ENCODE data around the gene GNAT3.

The GNAT3 gene

DNA sequence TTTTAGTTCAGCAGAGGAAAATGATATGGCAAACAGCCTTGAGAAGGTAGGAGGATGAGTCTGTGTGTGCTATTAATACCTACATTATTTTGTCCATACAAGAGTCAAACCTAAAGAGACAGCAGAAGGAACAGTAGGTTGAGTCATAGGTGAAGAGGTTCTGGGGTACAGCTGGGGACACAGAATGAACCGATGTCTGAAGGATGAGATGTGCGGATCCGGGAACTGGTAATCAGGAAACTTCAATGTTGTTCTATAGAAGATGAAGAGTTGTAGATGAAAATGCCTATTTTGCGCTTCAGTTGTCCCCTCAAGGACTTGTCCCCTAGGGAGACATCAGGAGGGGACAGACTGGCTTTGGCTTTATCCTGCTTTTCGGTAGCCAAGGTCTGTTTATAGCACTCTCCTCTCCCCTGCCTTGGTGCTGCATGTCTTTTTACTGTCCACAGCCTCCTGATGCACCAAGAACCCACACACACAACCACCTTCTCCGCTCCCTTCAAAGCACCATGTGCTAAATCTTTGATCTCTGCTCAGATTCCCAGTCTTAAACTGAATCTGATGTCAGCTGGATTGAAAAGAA, 94.6 kb downstream of the GNAT3 start:
- no peak for DNase-seq (ENCODE audit: low read depth in 2 of 2)

DNA sequence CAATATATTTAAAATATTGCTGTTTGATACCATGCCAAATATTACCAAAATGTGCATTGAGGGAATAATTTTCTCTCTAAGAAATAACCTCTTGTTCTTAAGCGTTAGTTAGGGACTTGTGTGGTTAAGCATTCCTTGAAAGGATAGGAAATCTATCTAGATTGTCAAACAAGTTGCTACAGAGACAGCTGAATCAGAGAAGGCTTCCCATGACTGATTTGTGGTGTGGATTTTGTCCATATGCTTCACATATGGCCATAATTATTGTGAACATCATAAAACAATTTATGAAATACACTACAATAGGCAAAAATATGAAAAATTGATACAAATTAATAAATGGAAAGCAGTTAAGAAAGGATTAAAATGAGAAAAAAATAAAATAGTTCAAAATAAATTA, 96.3 kb downstream of the GNAT3 start:
- peak in 1 of 2 experiments; percentile 53 for DNase-seq (ENCODE audit: low read depth in 2 of 2)

DNA sequence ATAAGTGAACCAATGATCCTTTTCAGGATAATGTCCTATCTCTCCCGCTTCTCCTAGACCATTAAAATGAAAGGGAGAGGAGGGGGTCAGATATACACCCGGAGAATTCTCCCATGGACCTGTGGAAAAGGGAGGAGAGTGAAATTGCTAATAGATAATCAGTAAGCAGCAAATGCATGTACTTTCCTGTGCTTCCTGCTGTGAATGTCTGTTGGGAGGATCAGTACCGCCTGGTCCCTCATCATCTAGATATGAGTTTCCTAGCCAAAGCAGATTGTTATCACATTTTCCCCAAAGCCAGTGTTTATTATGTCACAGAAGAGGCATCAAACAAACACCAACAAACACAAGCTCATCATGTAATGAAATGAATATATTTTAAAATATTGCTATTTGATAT, 96.8 kb downstream of the GNAT3 start:
- DNase-seq (ENCODE audit: low read depth in 2 of 2): no peak

DNA sequence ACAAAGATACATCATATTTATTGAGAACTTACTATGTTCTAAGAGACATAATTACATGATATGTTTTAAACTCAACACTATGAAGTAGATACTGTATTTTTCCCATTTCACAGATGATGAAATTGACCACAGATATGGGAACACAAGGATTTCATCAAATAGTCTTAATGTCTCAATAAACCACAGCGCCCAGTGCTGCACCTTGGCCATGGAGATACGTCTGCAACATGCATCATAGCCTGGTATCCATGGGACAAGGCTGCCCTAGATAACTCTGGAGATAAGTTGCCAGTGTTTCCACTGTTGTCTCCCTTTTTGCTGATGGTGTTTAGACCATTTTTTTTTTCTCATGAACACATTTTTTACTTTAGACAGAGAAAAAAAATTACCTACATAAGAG, 97.5 kb downstream of the GNAT3 start:
- no peak for DNase-seq (ENCODE audit: low read depth in 2 of 2)

DNA sequence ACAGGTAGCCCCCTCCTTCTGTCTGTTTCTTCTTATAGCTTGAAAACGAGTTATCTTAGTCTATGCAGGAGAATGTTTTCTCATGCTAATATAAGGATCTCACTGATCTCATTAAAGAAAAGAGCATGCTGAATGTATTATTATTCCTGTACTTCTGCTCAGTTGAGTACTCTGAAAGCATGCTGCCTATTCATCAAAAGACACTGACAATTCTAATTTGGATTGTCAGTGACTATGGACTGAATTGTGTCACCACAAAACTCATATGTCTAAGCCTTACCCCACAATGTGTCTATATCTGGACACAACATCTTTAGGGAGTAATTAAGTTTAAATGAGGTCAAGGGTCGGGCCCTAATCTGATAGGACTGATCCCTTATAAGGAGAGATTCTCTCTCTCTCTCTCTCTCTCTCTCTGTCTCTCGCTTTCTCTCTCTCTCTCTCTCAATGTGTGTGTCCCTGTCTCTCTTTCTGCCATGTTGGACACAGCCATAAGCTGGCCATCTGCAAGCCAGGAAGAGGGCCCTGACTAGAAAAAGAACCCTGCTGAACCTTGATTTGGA, 98.4 kb downstream of the GNAT3 start:
- DNase-seq (ENCODE audit: low read depth in 2 of 2): no peak

DNA sequence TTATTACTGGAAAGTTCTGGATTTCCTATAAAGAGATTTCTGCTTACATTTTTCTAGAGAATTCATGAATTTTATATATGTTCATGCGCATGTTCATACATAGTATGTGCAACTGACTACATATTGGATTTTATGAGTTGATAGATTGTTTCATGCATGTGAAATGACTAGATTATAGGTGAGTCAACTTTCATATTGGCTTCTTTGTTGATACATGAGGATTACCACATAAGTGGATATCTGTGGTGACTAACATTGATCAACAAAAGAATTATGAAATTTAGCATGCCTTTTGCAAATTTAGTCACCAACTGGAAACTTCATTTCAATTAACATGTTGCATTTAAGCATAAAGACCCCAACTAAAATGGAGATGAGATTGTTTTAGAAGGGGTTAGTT, 99.0 kb downstream of the GNAT3 start:
- peak in 1 of 2 experiments; percentile 19 for DNase-seq (ENCODE audit: low read depth in 2 of 2)

DNA sequence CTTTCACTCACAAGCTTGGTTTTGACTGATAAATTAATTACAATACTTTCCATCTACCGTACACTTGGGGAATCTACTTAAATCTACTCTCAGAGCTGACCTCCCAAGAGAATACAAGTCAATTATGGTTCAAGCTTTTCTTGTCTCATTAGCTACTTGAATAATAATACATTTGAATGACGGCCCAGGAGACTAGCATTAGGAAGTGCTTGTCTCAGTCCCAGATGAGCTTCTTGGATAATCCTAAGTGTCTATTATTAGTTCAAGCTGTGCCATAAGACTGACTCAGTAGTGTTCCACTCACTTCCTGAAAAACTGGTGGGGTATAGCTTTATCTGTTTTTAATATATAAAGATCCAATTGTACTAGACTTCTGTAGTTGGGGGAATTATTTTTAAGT, 100.2 kb downstream of the GNAT3 start:
- DNase-seq (ENCODE audit: low read depth in 2 of 2): no peak

DNA sequence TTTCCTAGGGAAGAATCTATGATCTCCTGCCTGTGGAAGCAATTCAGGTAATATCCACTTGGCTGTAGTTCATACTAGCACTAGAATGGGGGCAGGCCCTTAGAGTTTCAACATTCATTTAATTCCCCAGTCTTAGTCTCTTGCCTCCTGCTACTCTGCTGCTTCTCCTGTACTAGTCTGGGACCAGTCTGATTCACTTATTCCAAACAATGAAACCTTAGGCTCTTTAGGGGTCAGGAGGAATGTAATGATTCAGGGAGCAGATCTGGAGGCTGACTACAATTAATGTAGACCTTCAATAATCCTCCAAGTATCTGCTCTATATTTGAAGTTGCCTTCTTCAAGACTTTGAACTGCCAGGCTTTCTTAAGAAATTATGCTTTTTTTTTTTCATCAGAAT, 101.8 kb downstream of the GNAT3 start:
- no peak for DNase-seq (ENCODE audit: low read depth in 2 of 2)

All from fibroblast of skin of left biceps (primary cell).